Lung (tissue), 12 donors: ENCODE measurements around the gene SUV39H1. TPM values are rescaled to one million over a fixed set of nuclear protein-coding genes. Genes with fewer than 3 reads are reported as not detected.

Experiments used
- ATAC-seq: fragments of 200-7000 bp; cut with Tn5 transposase; one replicate; pipeline ENCODE4 v1.9.1; 2020; ENCODE audit warnings: moderate number of reproducible peaks; ENCODE audit not compliant: insufficient read depth, low FRiP score
- DNase-seq, 3 donors: peaks; one replicate each; pipeline ENCODE4 v3.0.0-alpha.2; 2013 to 2017
- H3K27ac ChIP-seq, 2 donors: one replicate each; pipeline ENCODE4 v1.5.1; 2013; ENCODE audit warnings: mild to moderate bottlenecking in 2 of 2, moderate library complexity in 2 of 2, control low read depth in 1 of 2, inconsistent platforms in 1 of 2, low read depth in 1 of 2, low read length in 1 of 2
- H3K27me3 ChIP-seq, 3 donors: one replicate each; pipeline ENCODE4 v1.5.1; 2013; ENCODE audit warnings: low read length in 2 of 3; ENCODE audit not compliant: control insufficient read depth in 3 of 3, insufficient read depth in 3 of 3
- H3K36me3 ChIP-seq, 4 donors: one replicate each; pipeline ENCODE4 v1.5.1; 2013; ENCODE audit warnings: low read length in 4 of 4, mild to moderate bottlenecking in 1 of 4, moderate library complexity in 1 of 4; ENCODE audit not compliant: control insufficient read depth in 4 of 4, insufficient read depth in 4 of 4
- H3K4me1 ChIP-seq, 5 donors: one replicate each; pipeline ENCODE4 v1.5.1; 2013; ENCODE audit warnings: low read length in 5 of 5, mild to moderate bottlenecking in 2 of 5, moderate library complexity in 1 of 5; ENCODE audit not compliant: control insufficient read depth in 5 of 5, insufficient read depth in 5 of 5
- H3K4me3 ChIP-seq: one replicate; pipeline ENCODE4 v1.5.1; 2013; ENCODE audit warnings: mild to moderate bottlenecking, control low read depth, moderate library complexity
- H3K9ac ChIP-seq, 2 donors: one replicate each; pipeline ENCODE4 v1.5.1; 2013; ENCODE audit warnings: low read length in 2 of 2, control low read depth in 1 of 2; ENCODE audit not compliant: insufficient read depth in 1 of 2
- H3K9me3 ChIP-seq, 4 donors: one replicate each; pipeline ENCODE4 v1.5.1; 2013; ENCODE audit warnings: low read length in 3 of 4, mild to moderate bottlenecking in 1 of 4, moderate library complexity in 1 of 4; ENCODE audit not compliant: control insufficient read depth in 4 of 4, insufficient read depth in 3 of 4
- WGBS, 2 donors: extraction: QIAGEN DNeasy Blood & Tissue Kit; methylation state at CpG; one replicate each; pipeline ENCODE4 v1.1.7; 2013; 5-methylcytosine and 5-hydroxymethylcytosine counted together
- polyA plus RNA-seq, 2 donors: library from polyadenylated mRNA; stranded (reverse); fragments of 200-250 nt; gene quantifications; one replicate each; pipeline ENCODE4 v1.2.1, GENCODE V29; 2013
- total RNA-seq, 2 donors: library from RNA; depleted of rRNA in 1 of 2; stranded (reverse); fragments of >200 nt in 1 of 2; gene quantifications; one replicate each; pipeline ENCODE4 v1.2.1, GENCODE V29; 2014 to 2021
- TF ChIP-seq, protein P1 (sequence below): IDR thresholded peaks from 2 replicates; pipeline ENCODE4 v1.5.1; 2012; ENCODE audit warnings: mild to moderate bottlenecking; ENCODE audit errors: control extremely low read depth, extremely low read depth
- donor health status: control.
- donor health status: control.
- donor health status: Bipolar disorder and iron deficiency.
- donor health status: healthy.
- donor health status: DM: yes; HTN: yes; CAD: no.

SUV39H1 gene
- total and polyA plus RNA-seq, 4 donors, result 2.4 to 6.8 (median 4.1) TPM

DNA sequence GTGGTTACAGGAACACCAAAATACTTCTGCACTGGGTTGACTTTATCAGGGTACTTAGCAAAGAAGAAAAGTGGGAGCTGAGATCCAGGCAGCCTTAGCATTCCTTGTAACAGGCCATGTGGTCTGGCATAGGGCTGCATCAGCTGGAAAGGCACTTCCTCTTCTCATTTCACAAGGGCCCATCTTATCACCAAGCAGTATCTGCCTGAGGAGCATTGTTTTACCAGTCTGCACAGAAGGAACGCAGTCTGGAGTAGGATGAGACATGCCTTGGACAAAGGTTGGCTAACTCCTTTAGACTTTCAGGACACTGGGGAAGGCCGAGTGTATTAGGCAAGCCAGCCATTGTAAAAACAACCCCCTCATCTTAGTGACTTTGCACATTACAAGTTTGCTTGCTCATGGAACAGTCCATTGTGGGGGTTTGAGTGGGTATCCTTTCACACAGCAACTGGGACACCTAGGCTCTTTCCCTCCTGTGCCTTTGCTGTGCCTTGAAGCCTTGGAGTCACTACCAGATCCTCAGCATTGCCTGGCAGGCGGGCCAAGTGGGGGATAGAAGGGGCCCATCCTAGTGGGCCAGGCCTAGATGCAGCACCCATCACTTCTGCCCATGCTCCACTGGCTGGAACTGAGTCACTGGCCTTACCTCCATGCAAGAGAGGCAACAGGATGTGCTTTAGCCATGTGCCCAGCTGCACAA is 4.6 kb downstream of the SUV39H1 start:
- Histone ChIP-seq H3K36me3 (peaks cover 6 to 13% (median 9%) of the 10 kb centered on the region in 4 donors), H3K9me3 (no peaks in the 10 kb centered on the region), H3K27ac (no peak overlapping the region), H3K9ac (no peak overlapping the region), H3K27me3 (no peaks in the 10 kb centered on the region), H3K4me1 (peaks cover 0 to 6% (median 0%) of the 10 kb centered on the region in 5 donors), H3K4me3 (no peak overlapping the region)
- TF ChIP-seq, protein P1, sequence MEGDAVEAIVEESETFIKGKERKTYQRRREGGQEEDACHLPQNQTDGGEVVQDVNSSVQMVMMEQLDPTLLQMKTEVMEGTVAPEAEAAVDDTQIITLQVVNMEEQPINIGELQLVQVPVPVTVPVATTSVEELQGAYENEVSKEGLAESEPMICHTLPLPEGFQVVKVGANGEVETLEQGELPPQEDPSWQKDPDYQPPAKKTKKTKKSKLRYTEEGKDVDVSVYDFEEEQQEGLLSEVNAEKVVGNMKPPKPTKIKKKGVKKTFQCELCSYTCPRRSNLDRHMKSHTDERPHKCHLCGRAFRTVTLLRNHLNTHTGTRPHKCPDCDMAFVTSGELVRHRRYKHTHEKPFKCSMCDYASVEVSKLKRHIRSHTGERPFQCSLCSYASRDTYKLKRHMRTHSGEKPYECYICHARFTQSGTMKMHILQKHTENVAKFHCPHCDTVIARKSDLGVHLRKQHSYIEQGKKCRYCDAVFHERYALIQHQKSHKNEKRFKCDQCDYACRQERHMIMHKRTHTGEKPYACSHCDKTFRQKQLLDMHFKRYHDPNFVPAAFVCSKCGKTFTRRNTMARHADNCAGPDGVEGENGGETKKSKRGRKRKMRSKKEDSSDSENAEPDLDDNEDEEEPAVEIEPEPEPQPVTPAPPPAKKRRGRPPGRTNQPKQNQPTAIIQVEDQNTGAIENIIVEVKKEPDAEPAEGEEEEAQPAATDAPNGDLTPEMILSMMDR, result no peak
- WGBS, 2 donors, result 70 to 71% methylated on average over 3 of the region's 3 CpGs
- ATAC-seq, result no peak
- no peak for DNase-seq

DNA sequence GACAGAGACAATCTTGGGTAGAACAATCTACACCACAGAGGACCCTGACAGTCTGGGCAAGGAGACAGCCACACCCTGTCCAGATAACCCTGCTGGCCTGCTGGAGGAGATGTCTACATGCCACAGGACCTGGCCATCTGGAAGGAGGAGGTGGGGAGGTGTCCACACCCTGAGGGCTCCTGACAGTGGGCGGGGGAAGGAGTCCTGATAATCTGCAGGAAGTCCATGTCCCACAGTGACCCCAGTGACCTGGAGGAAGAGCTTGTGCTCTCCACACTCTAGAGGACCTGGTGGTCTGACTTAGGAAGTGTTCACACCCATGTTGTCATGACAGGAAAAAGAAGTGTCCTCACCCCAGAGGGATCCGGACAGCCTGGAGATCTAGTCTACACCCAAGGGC is 5.5 kb downstream of the SUV39H1 start:
- TF ChIP-seq, protein P1, result no peak
- no peak for DNase-seq
- 36 to 61% methylated on average over 2 of the region's 2 CpGs for WGBS, 2 donors

DNA sequence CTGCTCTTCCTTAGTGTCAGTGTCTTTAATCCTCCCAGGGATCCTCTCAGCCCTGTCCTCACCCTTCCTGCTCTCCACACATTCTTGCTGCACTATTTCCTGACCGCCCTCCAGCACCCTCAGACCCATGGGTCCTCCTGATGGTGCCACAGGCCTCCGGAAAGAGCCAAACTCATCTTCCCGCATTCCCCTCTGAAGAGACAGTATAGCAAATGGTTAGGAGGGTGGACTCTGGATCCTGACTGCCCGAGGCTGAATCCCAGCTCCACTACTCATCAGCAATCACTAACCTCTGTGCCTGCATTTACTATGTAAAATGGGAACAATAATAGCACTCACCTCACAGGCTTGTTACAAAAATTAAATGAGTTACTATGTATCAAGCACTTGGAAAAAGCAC is 6.2 kb downstream of the SUV39H1 start:
- TF ChIP-seq, protein P1, result no peak
- DNase-seq (no peak), ATAC-seq (no peak)
- no peak overlapping the region for H3K4me3 ChIP-seq
- H3K9ac ChIP-seq, result no peak overlapping the region
- H3K27me3 ChIP-seq, result no peaks in the 10 kb centered on the region
- WGBS, 2 donors, result 75 to 77% methylated on average over 4 of the region's 4 CpGs
- H3K9me3 ChIP-seq, result peaks cover 0 to 3% (median 0%) of the 10 kb centered on the region in 4 donors
- H3K27ac ChIP-seq, result no peak overlapping the region
- peaks cover 6 to 20% (median 9%) of the 10 kb centered on the region in 4 donors for H3K36me3 ChIP-seq
- no peaks in the 10 kb centered on the region for H3K4me1 ChIP-seq

More for the DNA sequence above, 5.5 kb downstream of the SUV39H1 start:
- Histone ChIP-seq H3K4me3 (no peak overlapping the region), H3K9me3 (peaks cover 0 to 3% (median 0%) of the 10 kb centered on the region in 4 donors), H3K36me3 (peaks cover 6 to 18% (median 9%) of the 10 kb centered on the region in 4 donors), H3K4me1 (peaks cover 0 to 6% (median 0%) of the 10 kb centered on the region in 5 donors), H3K27ac (no peak overlapping the region), H3K27me3 (no peaks in the 10 kb centered on the region), H3K9ac (no peak overlapping the region)
- ATAC-seq, result no peak
